Epithelial cell of esophagus (primary cell): ENCODE data around the gene SPPL2C.

Experiments used
- DNase-seq: peaks from one replicate; pipeline ENCODE4 v3.0.0; 2010; ENCODE audit warnings: low read depth
- H3K4me3 ChIP-seq: 2 replicates; pipeline ENCODE4 v1.5.1; 2011; ENCODE audit warnings: mild to moderate bottlenecking, low read length, control low read depth
- TF ChIP-seq, protein P1 (sequence below): IDR thresholded peaks from 2 replicates; pipeline ENCODE4 v1.5.1; 2011; ENCODE audit warnings: low read depth, mild to moderate bottlenecking, low read length, control low read depth, inconsistent platforms; ENCODE audit not compliant: insufficient read depth; ENCODE audit errors: missing control alignments

Gene SPPL2C

DNA sequence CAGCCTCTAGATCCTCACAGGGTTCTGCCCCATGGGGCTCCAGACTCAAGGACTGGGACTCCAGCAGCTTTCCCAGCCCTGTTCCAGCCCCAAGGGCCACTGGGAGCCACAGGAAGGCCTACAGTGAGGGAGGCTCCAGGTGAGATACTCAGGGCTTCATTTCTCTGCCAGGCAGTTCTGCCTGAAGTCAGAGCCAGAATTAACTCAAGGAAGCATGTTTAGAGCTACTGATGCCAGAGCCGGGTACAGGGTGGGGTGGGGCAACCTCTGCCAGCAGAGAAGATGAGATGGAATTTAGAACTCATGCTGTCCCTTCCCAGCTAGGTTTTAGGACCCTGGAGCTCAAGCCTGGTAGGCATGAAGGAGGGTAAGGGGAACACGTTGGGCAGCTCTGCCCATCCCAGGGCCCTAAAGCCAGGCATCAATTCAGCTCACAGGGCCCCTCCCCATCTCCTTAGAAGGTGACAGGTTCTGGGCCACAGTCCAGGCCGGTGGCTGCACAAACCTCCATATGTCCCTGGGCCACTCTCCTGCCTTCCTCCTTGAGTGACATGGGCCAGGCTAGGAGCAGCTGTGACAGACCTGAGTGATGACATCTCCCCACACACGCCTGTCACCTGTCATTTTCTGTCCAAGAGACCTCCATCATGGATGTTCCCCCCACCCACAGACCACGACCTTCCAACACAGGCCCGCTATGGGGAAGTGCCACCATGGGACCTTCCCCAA lies 24.5 kb upstream of the SPPL2C start:
- H3K4me3 ChIP-seq: no peak overlapping the region
- TF ChIP-seq, protein P1, sequence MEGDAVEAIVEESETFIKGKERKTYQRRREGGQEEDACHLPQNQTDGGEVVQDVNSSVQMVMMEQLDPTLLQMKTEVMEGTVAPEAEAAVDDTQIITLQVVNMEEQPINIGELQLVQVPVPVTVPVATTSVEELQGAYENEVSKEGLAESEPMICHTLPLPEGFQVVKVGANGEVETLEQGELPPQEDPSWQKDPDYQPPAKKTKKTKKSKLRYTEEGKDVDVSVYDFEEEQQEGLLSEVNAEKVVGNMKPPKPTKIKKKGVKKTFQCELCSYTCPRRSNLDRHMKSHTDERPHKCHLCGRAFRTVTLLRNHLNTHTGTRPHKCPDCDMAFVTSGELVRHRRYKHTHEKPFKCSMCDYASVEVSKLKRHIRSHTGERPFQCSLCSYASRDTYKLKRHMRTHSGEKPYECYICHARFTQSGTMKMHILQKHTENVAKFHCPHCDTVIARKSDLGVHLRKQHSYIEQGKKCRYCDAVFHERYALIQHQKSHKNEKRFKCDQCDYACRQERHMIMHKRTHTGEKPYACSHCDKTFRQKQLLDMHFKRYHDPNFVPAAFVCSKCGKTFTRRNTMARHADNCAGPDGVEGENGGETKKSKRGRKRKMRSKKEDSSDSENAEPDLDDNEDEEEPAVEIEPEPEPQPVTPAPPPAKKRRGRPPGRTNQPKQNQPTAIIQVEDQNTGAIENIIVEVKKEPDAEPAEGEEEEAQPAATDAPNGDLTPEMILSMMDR: no peak
- DNase-seq: no peak

DNA sequence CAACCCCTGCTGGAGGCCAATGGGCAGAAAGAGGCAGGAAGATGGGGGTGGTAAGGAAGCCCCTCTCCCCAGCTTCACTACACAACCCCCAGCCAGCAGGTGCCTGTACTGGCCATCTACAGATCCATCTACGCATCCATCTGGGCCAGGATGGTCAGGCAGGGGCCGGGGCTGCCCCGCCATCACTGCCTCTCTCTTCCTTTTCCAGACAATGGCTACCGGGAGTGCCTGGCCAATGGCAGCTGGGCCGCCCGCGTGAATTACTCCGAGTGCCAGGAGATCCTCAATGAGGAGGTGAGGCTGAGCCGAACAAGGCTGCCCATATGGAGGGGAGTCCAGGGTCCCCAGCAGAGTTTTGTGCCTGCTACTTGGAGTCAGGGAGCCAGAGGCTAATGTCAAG lies 23.5 kb upstream of the SPPL2C start:
- no peak overlapping the region for H3K4me3 ChIP-seq
- no peak for DNase-seq
- TF ChIP-seq, protein P1: no peak

DNA sequence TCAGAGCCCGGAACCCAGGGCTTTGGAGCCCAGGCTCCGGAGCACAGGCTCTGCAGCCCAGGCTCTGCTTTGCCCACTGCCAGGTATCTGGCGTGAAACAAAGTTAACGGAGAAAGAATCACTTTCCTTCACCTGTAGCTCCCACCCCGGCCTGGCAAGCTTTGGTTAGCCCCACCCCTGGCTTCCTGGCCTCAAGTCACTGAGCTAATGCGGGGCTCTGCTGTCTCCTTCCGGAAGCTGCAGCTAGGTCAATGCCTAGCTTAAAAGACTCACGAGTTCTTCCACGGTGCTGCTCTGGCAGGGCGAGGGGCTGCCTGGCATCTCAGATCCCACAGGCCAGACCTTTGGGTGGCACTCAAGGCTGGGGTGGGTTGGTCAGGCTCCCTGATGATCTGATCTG lies 21.1 kb upstream of the SPPL2C start:
- TF ChIP-seq, protein P1: no peak
- H3K4me3 ChIP-seq: no peak overlapping the region
- DNase-seq: no peak

DNA sequence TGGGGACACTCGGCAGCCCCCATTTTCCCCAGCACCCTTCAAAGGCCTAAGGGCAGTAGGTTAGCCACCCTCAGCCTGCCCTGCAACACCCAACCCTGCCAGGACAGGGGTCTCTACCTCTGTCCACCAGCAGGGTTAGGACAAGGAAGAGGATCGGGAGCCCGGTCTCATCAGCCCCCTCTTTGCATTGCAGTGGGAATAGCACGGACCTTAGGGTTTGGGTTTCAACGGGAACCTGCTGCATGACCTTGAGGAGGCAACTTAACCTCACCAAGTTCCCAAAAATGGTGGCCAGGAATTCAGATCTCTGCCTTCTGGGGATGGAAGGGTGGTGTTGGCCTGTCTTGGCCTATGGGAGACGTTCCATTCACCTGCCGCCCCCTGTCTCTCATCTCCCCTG lies 20.2 kb upstream of the SPPL2C start:
- H3K4me3 ChIP-seq: no peak overlapping the region
- TF ChIP-seq, protein P1: no peak
- DNase-seq: no peak

DNA sequence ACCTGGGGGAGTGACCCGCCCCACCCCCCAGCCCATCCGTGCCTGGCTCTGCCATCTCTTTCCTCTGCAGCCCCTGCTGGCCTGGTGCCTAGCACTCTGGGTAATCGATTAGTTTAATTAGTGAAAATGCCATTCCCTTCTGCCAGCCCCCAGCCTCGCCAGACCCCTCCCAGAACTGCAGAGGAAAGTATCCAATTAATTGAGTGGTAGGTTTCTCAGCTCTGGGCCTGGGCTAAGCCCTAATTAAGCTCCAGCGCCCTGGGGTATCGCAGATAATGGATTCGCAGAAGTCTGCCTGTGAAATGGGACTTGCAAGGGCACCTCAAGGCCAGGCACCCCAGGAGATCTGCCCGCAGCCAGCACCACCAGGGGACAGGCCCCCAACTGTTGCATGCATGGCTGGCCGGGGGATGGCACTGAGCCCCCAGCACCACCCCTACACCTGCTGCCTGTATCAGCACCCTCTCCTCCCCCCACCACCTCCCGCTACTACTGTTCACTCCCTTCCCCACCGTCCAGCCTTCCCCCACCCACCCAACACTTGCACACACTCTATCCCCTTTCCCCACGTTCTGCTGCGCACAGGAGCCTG lies 19.7 kb upstream of the SPPL2C start:
- DNase-seq: no peak
- TF ChIP-seq, protein P1: no peak
- H3K4me3 ChIP-seq: no peak overlapping the region

DNA sequence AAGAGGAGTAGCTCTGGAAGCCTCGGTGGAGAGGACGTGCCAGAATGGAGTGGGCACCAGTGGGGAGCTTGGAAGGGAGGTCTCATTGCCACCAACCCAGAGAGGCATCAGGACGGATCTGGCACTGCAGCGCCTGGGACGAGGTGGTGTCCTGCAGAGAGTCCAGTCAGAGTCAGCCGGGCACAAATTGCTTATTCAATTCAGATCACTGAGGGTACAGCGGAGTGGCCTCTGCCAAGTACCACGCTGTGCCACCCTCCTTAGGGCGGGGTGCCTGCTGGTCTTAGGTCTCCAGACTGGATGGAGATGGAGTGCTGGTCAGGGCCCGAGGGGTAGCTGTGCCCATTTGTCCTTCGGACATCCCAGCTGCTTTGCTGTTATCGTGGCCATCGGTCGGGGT lies 18.9 kb upstream of the SPPL2C start:
- no peak for DNase-seq
- TF ChIP-seq, protein P1: no peak

DNA sequence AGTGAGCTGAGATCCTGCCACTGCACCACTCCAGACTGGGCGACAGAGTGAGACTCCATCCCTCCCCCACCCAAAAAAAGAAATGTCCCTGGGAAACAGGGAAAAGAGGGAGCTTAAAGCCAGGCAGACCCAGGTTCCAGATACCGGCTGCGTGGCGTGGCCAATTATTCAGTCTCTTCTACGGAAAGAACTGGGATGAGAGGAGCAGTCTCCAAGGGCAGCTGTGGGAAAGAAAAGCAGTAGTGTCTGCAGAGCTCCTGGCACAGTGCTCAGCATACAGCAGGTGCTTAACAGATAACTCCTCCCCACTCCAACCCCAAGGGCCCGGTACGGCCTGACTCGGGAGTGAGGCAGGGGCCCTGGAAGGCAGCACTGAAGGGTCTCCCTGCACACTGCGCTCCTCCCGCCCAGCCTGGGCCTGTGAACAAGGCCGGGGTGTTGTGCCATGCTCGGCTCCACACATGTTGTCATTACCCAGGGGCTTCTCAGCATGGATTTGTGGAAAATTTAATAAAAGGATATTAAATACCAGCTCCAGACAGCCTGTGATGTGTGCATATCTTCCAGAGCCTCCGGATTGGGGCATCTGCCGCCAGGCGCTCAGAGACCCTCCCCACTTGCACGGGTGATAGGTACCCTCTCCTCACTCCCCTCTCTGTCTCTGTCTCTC lies 17.6 kb upstream of the SPPL2C start:
- no peak overlapping the region for H3K4me3 ChIP-seq
- no peak for DNase-seq
- TF ChIP-seq, protein P1: no peak

More for the DNA sequence above, 18.9 kb upstream of the SPPL2C start:
- H3K4me3 ChIP-seq: no peak overlapping the region
